ENCODE measurements around the gene CDH2.

The CDH2 gene

DNA sequence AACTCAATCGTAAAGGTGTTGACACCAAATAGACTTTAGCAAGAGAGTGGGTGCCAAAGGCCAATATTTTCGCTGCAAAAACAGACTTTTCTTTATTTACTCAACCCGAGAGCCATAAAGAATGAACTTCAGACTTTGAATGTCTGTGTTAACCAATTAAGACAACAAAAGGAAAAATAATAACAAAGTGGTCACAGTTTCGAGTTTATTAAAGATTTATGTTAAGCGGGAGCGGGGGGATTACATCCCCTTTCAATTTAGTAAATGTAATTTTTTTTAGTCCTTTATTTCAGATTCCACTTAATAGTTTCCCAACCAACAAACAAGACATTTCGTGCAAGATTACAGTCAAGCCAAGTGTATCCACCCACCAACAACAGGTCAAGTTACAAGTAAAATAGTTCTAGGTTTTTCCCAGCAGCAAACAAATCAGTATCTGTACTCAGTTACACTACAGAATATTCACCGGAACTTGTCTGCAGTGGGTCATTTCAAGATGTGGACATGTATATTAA, 9.0 kb downstream of the CDH2 start:
- DNase-seq = no peak

DNA sequence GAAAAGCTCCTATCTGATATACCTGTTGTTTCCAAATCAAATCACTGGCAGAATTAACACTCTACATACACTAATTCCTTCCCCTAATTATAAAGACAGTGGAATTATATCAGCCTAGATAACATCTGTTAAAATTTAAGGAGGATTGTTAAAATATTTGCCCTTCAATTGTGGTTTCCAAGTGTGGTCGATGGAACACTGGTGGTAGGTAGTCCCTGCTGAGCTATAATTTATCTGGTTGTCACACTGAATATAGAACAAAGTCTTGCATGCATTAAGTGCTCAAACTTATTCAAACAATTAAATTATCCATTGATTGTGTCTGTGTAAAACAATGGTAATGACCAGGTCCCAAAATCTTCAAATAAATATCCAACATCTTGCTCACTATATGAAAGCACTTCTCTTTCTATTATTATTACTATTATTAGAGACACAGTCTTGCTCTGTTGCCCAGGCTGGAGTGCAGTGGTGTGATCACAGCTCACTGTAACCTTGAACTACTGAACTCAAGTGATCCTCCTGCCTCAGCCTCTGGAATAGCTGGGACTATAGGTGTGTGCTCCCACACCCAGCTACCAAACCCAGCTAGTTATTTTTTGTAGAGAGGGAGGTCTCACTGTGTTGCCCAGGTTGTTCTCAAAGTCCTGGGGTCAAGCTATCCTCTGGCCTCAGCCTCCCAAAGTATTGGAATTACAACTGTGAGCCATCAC, 12.0 kb downstream of the CDH2 start:
- DNase-seq = no peak

DNA sequence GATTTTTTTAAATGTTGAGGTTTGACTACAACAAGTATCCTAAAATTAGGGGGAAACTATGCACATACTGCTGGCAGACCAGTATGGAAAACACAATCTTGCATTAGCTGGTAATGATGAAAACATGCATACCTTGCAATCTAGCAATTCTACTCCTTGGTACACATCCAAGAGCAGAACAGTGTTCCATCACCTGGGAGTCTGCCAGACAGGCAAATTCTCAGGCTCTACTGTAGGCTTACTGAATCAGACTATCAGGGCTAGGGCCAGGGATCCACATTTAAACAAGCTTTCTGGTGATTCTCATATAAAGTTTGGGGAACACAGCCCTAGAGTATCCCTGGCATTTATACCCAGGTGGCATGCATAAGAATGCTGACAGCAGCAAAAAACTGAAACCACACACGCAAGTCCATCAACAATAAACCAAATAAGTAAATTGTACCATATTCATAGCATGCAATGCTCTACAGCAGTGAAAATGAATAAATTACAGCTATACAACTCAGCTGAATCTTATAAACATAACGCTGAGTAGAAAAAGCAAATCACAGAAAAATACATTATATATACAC, 13.6 kb downstream of the CDH2 start:
- DNase-seq = no peak

DNA sequence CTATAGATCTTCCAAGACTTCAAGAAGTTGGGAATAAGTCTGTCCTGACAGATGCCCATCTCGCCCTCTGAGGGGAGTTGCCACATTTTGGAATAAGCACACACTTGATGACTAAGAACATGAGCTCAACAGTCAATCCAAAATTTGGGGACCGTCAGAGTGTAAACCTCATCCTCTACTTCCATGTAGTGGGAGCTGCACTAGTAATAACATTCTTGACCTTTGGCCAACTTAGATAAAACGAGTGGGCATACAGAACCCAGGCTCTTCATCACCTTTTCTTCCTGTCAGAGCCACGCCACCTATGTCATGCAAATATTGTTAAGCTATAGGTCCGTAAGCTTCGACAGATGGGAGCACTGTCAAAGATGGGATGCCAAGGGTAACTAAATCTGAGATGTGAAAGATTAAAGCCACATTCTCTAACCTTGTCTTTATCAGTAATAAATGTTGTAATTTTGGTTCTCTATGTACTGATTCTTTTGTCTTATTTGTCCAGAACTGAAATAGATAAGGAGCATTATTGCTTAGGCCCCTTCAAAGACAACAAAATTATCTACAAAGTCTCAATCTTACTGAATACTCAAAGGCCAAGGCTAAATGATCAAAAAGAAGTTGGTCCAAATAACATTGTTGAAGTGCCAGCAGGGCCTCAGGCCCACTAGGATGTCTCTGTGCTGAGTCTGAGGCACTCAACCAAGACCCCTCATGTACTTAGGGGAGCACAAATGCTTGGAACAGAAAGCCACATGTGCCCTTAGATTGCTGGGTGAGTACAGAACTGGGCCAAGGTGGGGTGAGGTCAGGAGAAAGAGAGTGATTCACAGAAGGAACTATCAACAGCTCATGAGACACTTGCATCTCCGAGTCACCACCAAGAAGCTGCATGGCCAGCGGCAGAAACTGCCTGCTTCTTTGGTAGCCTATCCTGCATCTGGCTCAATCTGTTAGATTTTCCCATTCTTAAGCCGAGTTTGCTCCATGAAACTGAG, 15.0 kb downstream of the CDH2 start:
- DNase-seq = no peak

DNA sequence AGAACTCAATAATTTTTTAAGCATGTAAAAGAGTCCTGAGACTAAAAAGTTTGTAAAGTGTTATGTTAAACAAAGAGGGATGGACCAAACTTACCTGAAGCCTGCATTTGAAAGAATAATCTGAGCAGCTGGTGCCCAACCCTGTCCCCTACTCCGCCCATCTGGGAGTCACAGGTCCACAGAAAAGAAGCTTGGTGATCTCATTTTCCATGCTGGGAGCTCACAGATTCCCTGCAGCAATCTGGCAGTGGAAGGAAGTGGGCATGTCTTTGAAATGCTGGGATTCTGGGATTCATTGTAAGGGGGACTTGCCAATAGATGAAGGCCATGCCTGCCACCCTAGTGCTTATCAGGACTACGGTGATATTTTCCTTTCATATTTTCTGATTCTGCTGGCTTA, 17.9 kb downstream of the CDH2 start:
- peak; percentile 67 for DNase-seq

DNA sequence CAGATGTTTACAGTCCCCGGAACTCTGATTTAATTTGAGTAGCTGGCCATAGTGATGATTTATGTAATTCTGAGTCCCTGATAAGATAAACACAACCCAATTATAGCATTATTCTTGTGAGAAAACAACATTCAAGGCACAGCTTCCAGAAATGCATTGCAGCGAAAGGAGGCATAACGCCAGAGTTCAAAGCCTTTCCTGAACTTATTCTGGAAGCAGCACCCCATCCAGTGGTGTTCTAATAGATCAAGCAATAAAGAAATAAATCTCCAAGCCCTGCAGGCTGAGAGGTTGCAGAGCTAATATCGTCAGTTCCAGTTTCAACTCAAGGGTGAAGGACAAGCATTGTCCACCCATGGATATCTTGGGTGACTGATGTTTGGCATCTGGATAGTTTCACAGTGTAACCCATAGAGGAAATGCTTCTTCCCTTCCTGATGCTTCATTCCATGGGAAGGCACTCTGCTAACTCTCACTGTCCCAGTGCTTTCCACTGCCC, 18.8 kb downstream of the CDH2 start:
- DNase-seq = no peak

DNA sequence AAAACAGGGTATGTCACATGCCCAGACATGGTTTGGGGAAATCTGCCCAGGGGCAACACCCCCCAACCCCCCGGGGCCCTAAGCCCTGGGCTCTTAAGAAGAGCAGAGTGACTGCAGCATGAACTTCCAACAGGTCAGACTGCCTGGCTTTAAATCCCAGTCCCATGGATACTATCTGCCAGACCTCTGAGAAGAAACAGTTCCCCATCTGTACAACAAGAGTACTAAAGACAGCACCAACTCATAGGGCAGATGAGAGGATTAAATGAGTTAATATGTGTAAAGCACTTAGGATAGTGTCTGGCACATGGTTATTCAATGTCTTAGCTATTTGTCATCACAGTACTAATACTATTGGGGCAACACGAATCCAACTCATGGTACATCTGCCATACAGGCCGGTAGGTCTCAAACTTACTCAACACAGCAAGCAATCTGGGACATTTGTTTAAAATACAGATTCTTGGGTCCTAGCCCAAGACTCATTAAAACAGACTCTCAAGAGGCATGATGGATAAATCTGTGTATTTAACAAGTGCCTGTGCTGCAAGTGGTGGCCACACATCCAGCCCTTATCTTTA, 23.4 kb downstream of the CDH2 start:
- DNase-seq = peak; percentile 56

DNA sequence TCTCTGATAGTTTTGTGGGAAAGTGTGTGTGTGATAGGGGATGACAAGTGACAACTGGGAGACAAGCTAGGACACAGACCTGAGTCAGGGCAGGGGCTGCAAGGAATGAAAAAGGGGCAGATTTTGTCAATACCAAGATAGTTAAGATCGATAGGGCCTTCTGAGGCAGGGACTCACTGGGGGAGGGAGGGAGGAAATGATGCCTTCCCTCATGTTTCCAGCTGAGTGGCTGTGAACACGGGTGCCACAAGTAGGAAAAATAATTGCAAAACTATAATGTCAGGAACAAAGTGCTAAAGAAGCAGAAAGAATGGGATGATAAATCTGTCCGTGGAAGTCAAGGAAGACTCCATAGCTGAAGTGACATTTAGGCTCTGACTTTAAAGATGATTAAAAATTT, 24.2 kb downstream of the CDH2 start:
- no peak for DNase-seq

DNA sequence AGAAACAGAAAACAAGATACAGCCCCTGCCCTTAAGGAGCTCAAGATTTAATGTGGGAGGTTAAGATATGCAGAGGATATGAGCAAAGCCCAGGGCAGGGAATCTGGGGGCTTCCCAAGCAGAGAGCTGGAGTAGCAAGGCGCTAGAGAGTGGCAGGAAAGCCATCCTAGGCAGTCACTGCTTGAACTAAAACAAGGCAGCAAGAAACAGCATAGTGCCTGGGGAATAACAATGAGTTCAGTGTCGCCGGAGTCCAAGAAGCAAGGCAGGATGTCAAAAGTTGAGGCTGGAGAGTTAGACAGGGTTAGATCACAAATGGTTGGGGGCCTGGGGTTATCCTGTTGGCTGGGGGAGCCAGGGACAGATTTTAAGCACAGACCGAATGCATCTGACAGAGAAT, 24.6 kb downstream of the CDH2 start:
- DNase-seq = no peak

DNA sequence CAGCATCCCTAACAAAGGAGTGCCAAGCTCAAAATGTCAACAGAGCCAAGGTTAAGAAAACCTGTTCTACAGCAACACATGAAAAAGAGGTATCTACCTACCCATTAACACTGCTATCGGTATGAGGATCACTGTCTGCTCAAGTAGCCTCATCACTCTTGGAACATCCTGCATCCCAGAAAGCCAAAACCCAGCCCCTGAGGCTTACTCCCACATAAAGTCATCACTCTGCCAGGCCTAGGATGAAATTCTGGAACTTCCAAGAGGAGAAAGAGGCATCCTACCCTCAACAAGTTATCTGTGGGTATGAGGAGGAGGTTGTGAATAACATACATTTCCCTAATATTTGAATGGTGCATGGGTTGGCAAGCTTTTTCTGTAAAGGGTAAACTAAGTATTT, 25.5 kb downstream of the CDH2 start:
- no peak for DNase-seq

DNA sequence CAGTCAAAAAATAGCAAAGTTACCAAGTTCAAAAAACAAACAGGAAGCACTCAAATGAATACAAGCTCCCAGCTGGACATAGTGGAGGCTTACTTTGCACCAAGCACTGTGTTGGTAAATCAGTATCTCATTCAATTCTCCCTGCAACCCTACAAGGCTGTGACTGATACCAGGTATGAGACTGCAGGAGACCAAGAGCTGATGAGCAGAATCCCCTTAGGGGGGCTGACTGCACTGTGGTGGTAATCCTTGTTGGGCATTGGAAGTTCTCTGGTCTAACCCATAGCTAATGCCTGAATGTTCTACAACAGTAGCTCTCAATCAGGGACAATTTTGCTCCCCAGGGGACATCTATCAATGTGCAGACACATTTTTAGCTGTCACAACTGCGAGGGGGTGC, 26.0 kb downstream of the CDH2 start:
- DNase-seq = no peak

DNA sequence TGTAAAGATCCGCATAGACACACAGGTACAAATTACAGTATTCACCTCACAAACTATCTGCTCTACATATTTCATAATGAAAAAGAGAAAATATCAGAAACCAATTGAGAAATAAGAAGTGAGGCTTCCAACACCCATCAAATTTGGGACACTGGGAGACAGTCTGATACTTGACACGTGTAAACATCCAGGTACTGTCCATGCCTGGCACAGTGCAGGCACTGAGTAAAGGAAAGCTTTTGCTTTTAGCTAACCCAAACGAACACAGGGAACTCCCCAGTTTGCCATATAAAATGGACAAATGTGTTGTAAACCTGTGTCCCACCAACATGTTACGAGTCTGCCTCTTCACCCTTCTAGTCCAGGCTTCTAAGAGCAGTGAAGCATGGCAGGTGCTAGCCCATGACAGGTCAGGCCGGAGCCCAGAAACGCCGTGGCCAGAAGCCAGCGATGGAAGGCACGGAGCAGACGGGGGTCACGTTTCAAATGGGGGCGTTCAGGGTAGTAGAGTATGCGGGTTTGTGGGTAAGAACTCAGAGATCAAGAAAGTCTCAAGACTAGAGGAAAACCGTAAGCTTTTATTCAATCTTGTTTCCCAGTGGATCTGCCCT, 27.0 kb downstream of the CDH2 start:
- no peak for DNase-seq

DNA sequence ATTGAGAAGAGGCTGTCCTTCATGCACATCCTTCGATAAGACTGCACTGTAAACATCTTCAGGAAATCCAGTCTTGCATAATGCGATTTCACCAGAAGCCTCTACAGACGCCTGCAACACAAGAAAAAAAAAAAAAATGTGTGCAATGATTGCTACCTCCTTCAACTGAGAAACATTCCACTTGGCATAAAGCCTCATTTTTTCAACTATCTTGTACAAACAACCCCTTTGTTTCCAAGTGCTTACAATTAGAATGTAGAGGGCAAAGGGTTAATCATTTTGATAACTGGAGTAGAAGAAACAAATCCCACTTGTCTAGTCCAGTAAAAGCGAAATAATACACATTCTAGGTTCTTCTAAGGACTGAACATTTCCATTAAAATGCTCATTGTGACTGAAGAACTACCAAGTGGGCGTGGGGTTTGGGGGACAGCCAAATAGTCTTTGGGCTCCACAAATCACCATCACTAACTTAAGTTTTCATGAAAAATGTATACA, 29.2 kb downstream of the CDH2 start:
- no peak for DNase-seq

DNA sequence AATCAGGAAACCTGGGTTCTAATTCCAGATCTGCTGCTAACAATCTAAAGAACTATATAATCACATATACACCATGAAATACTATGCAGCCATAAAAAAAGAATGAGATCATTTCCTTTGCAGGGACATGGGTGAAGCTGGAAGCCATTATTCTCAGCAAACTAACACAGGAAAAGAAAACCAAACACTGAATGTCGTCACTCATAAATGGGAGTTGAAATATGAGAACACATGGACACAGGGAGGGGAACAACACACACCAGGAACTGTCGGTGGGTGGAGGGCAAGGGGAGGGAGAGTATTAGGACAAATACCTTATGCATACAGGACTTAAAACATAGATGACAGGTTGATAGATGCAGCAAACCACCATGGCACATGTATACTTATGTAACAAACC, 33.2 kb downstream of the CDH2 start:
- no peak for DNase-seq

DNA sequence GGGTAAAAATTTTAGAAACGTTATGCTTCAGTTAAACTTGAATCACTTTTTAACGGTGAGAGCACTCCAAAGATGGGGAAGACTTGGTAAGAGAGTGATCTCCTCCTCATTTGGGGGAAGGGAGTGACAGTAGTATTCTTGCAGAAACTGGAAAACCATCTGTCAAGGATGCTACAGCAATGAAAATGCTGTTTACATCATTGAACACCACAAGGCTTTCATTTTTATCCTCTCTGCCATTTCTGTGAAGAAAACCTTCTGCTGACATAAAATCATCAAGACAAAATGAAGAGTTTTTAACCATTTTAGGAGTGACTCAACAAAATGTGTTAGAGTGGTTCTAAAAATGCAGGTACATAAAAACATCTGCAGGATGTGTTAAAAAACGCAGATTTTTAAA, 38.1 kb downstream of the CDH2 start:
- no peak for DNase-seq

DNA sequence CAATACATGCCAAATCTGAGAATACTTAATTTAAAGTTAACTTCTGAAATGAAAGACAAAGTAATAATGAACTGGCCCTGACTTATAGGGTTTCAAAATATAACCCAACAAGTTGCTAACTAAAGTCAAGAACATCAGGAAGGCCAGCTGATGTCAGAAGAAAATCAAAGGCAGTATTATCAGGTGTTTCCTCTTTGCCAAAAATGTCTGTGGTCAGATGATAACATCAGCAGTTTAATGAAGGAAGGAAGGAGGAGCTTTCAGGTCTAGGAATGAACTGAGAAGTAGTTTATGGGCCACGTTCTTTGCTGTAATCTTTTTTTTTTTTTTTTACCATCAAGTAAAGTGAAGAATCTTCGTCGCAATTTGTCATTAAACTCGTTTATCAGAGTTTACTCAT, 40.9 kb downstream of the CDH2 start:
- no peak for DNase-seq

DNA sequence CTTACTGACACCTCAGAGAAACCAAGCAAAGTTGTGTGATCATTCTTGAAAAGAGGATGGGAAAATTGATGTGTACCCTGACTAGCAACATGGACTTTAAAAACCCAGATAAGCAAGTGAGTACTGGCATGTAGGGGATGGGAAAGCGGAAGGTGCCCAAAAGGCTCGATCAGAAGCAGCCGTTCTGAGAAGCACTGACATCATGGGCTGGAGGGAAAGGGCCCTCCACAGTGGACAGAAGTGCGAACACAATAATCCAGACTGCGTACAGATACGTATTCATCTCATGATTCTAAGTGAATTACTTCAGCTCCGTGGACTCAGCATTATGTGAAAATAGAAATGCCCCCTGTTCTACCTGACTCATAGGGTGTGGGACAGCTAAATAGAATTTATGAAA, 42.2 kb downstream of the CDH2 start:
- DNase-seq = no peak

DNA sequence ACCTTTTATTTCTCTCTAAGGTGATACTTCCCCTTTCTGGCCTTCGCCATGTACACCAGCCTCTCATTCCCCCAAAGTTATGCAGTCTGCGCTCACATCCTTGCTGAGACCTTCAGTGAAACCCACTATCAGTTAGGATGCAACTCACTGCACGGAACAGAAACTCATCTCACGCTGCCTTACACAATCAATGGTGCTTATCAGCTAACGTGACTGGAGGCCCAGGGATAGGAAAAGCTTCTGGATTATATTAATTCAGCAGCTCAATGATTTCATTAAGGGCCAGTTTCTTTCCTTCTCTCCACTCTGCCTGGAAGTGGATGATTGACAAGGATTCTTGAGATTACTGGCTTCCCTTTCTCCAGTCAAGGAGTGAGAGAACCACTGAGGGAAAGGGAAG, 44.8 kb downstream of the CDH2 start:
- DNase-seq = peak; percentile 28

DNA sequence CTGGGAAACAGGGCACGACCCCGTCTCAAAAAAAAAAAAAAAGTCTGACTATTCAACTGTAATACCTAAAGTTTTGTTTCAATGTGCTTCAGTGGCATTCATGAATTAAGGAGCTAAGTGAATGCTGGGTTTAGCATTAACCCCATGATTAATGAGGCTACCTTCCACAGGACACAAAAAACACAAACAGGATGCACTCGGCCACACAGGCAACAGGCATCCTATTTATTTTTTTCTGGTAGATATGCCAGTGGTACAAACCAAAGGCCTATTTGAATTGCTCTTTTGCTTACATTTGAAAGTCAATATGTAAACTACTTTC, 48.3 kb downstream of the CDH2 start:
- no peak for DNase-seq

DNA sequence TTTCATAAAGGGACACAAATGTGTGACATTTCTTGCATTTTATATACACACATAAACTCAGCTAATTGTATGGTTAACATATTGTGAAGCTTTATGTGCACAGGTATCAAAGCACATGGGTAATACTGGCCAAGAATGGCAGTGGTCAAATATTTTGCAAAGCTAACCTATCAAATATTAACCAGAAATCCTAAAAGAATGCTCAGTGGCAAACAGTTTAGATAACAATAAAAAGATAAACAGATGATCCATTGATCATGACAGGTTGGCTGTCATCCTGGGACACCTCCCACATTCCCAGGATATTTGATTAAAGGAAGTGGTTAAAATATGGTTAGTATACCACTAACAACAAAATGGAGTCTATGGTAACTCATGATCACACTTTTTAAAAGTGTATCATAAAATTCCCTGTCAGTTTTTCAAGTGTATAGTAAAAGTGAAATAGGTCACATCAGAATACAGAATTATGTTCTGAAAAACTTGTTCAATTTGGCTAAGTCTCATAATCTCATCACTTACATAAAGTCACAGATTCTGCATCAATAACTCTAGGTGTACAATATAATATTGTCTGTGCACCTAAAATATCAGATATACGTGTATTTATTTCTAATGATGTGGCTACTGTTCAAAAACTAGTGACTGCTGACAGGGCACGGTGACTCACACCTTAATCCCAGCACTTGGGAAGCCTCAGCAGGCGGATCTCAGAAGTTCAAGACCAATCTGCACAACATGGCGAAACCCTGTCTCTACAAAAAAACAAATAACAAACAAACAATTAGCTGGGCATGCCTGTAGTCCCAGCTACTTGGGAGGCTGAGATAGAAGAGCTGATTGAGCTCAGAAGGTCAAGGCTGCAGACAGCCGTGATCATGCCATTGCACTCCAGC, 48.9 kb downstream of the CDH2 start:
- DNase-seq = no peak

DNA sequence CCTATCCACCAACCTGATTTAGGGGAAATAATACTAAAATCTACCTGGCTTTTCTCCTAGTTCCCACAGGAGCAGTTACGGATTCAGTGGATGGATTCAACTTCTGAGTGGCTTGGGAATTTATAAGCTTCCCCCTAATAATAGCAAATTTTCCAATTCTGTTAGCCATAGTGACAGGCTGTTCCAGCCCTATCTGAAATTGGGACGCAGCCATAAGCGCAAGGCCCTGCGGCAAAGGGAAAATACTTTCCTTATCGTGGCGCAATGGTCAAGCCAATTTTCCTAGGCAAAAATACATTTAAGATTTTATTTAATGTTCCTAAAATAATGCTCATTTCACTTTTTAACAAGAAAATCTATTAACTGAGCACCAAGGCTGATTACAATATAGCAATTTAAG, 49.7 kb downstream of the CDH2 start:
- no peak for DNase-seq

DNA sequence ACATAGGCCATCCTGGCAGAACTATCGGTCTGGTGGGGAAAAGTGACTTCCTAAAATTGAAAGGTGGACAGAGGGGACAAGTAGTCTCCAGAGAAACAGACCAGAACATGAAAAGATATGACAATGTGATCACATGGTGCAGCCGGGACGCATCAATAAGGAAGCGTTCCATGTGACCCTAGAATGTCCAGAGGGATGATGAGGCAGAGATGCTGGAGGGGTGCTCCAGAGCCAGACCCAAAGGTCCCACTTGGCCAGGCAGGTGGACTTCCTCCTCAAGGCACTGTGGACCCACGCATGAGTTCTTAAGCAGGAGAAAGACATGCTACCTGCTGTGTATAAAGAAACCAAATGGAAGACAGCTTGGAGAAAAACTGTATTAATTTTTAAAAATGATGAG, 50.2 kb downstream of the CDH2 start:
- DNase-seq = no peak
